Inferior parietal cortex (tissue), 1 donor: ENCODE data around the gene NR6A1.

ENCODE experiments used
- DNase-seq: peaks from one replicate; pipeline ENCODE4 v3.0.0-alpha.2; 2016; ENCODE audit errors: extremely low spot score

NR6A1 gene

GRCh38 chr9:124490004-124490403 is 281.1 kb downstream of the NR6A1 start:
- no peak for DNase-seq

DNA sequence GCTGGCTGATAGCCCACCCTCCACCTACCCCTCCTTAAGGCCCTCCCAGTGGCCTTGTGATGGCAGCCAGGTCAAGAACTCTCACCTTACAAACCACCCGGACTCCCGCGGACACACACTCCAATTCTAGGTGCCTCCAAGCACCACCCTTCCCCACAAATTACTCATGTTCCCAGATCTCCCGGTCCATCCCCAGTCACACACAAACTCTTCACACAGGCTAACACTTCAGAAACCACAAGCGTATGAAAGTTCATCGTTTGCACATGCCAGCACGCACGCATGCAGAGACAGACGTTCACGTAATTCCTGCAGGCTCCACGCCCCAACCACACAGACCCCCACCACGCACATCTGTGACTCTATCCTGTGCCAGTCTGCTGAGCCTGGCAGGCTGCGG is 281.9 kb downstream of the NR6A1 start:
- no peak for DNase-seq

- no peak for DNase-seq
Measured at GRCh38 chr9:124488641-124489210, 282.4 kb downstream of the NR6A1 start.

GRCh38 chr9:124487260-124488182 is 283.6 kb downstream of the NR6A1 start:
- no peak for DNase-seq

GRCh38 chr9:124486778-124487259 is 284.3 kb downstream of the NR6A1 start:
- DNase-seq: no peak

- DNase-seq: no peak
Measured at GRCh38 chr9:124485936-124486335, 285.2 kb downstream of the NR6A1 start.

DNA sequence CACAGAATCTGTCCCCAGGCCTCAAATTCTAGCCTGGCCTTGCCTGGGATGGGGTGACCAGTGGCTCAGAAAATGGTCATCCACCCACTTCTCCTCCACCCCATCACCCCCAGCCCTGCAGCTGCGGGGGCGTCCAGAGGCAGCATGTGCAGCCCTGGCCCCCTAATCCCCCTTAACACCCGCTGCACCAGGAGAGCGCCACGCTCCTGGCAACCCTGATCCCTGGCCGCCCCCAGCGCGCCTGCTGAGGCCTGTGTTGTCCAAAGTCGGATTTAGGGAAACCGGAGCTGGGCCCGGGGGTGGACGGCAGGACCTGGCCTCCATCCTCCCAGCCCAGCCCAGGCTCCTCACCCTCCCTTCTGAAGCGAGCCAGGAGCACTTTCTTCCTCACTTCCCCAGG is 285.9 kb downstream of the NR6A1 start:
- DNase-seq: no peak

GRCh38 chr9:124483481-124483880 is 287.6 kb downstream of the NR6A1 start:
- DNase-seq: no peak

DNA sequence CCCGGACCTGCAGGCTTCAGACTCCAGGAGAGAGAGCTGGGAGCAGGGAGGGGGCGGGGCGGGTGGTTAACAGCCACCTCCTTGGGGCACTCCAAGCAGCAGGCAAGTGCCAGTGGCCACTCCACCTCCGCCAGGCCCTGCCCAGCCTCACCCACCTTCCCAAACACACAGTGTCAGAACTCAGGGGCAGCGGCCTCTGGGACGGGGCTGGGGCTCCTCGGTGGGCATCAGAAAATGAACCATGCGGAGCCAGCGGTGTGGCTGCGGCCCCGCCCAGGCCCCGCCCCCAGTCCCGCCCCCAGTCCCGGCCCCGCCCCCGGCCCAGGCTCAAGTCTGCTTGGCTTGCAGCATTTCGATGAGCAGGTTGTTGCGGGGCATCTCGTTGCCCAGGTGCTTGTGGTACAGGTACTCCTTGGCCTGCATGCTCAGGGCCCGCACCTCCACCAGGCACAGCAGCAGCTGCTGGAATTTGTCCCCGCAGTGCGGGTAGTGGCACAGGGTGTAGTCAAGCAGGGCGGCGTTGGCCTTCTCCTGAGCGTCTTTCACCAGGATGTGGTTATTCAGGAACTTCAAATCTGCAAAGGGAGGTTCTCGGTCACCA is 288.6 kb downstream of the NR6A1 start:
- no peak for DNase-seq

- no peak for DNase-seq
Measured at GRCh38 chr9:124481115-124481514, 290.0 kb downstream of the NR6A1 start.

- DNase-seq: no peak
Measured at GRCh38 chr9:124480621-124480981, 290.5 kb downstream of the NR6A1 start.

- no peak for DNase-seq
Measured at GRCh38 chr9:124479947-124480620, 291.0 kb downstream of the NR6A1 start.

- DNase-seq: no peak
Measured at GRCh38 chr9:124479371-124479770, 291.7 kb downstream of the NR6A1 start.

DNA sequence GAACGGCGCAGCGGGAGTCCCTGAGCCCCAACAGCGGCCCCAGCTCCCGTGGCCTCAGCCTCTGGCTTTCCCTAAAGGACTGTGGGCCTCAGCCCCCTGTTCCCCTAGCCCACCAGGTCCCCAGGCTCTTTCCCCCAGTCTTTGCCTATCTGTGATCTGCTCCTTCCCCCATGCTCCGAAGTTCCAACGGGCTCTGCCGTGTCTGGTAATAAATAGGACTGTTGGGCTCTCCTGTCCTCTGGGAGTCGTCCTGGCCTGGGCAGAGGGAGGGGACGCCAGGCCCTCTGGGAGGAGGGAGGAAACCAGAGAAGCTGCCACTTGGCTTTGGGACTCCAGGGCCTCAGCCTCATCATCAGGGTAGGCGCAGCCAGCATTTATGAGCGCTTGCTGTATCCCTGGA is 292.8 kb downstream of the NR6A1 start:
- no peak for DNase-seq

DNA sequence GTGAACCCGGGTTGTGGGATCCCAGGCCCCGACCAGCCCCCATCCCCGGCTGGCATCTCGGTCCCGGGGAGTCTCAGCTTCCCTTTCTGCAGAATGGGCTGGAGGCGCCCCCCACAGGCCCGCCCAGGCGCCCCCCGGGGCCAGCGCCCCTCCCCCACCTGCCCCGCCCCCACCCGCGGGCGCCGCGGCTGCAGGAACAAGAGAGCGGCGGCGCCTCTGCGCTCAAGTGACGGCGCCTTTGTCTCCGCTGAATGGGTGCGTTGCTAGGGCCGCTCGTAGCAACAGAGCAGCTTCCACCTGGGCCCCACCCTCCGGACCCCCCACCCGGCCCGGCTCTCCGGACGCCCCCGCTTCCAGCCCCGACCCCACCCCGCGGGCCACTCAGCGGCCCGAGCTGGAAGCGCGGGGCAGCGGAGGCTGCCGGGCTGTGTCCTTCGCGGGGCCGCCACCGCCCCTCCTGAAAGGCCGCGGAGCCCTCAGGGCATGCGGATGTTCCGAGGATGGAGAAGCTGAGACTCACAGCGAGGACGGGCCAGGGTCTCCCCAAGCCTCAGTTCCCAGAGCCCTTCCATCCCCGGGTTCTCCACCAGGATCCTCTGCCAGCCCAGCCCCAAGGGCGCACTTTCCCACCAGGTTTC is 293.3 kb downstream of the NR6A1 start:
- no peak for DNase-seq

DNA sequence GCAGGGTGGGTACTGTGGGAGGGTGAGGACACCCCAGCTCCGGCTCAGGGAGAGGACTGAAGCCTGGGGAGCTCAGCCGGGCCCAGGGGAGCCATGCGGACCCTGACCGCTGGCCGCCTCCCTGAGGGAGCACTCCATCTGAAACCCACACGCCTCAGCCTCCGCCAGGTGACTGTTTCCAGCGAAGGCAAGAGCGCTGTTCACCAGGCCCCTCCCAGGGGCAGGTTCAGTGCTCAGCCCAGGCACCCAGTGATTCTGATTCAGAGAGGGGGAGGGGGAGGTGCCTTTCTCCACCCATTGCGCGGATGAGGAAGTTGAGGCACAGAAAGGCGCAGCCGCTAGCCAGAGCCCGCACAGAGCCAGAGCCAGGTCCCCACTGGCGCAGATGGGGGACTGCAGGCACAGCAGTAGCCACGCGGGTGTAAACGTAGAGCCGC is 293.9 kb downstream of the NR6A1 start:
- no peak for DNase-seq

GRCh38 chr9:124475868-124476690 is 295.0 kb downstream of the NR6A1 start:
- no peak for DNase-seq

DNA sequence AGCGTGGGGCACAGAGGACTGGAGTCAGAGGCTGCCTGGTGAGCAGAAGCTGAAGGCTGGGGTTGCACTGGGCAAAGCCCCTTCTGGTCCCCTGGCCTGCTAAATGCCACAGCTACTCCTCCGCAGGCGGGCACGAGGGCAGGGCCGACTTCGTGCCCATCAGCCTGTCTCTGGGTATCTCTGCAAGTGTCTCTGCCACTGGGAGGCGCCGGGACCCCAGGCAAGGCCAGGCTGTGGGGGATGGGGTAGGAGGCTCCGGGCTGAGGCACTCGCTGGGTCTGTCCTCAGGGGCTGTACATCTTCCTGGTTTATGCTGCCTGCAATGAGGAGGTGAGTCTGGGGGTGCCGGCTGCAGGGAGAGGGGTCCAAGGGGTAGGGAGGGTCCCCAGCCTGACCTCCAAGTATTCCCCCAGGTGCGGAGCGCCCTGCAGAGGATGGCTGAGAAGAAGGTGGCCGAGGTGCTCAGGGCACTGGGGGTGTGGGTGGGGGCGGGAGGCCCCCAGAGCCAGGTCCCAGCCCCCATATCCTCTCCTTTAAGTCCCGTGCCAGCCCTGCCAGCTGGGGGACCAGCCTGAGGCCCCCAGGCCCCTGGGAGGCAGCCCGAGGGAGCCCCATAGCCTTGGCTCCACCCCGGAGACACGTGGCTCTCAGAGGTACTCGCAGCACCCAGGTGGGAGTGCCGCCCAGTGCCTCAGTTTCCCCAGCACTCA is 295.8 kb downstream of the NR6A1 start:
- DNase-seq: no peak

- DNase-seq: no peak
Measured at GRCh38 chr9:124474151-124474550, 297.0 kb downstream of the NR6A1 start.

DNA sequence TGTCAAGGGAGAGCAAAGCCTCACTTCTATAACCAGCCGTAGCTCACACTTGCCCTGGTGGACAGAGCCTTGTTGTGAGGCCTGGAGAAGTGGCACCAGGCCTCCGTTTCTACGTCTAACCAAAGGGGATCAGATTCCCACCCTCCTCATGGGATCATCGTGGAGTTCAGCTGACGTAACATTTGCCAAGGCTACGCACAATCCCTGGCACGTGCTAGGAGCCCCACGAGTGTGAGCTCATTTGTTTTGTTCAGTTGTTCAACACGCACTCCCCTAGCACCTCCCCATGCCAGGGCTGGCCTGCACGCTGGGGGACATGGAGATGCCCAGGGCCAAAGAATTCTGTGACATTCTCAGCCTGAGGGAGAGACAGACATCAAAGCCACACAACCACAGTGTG is 297.8 kb downstream of the NR6A1 start:
- no peak for DNase-seq
